ENCODE data around the gene SETBP1.

DNA sequence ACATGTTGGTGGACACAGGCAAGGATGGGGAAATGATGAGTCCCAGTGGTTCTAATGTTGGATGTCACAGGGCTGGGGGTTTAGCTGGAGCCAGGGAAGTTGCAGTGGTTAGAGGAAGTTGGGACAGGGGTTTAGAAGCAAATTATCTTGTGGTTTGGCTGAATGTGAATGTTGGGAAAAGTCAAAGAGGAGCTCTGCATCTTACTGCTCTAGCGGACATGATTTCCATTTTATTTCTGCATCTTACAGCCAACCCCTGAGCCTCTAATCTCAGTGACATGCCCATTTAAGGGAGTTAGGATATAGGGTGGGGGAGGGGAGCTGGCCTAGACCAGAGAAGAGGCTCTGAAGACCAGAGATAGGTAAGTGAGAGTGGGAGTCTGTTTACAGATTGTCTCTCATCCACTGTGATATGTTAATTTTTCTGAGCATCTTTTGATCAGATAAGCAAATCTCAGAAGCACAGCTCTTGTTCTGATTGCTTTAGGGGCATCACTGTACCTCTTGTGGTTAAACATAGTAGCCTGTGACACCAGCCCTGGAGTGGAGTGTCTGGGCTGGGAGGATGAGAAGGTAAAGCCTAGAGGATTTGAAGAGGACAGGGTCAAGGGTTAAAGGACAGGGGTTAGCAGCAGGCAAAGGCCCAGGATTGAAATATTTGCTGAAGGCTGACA is 43.6 kb downstream of the SETBP1 start:
- TF ChIP-seq CTCF (IDR thresholded peaks at IDR 0.05; ENCODE audit: low read length) (no peak), EZH2 (IDR thresholded peaks at IDR 0.05; ENCODE audit: borderline replicate concordance, low read length) (no peak)
